GM23338 (cell line): ENCODE measurements around the gene TRMT5. TPM values are rescaled to one million over a fixed set of nuclear protein-coding genes. Genes with fewer than 3 reads are reported as not detected.

Source experiments
- ATAC-seq: fragments of 200-7000 bp; cut with Tn5 transposase; 3 replicates; pipeline ENCODE4 v1.9.1; 2020
- DNase-seq: peaks from one replicate; pipeline ENCODE4 v3.0.0-alpha.2; 2015; ENCODE audit warnings: low spot score
- H2AFZ ChIP-seq: fragments of 200-600 bp; sonication (generic); 2 replicates; pipeline ENCODE4 v1.8.0; 2016; ENCODE audit warnings: antibody characterized with exemption, mild to moderate bottlenecking, moderate library complexity
- H3F3A ChIP-seq: fragments of 200-600 bp; sonication (generic); replicated peaks from 2 replicates; pipeline ENCODE4 v1.8.0; 2017; ENCODE audit warnings: antibody characterized with exemption, mixed run types, low read depth
- H3K27ac ChIP-seq: fragments of 200-600 bp; sonication (generic); 2 replicates; pipeline ENCODE4 v1.6.1; 2016; ENCODE audit warnings: low read depth
- H3K27me3 ChIP-seq: fragments of 200-600 bp; sonication (generic); 2 replicates; pipeline ENCODE4 v1.8.0; 2016; ENCODE audit warnings: mild to moderate bottlenecking, mixed run types, moderate library complexity; ENCODE audit not compliant: insufficient read depth
- H3K36me3 ChIP-seq: fragments of 200-600 bp; sonication (generic); 2 replicates; pipeline ENCODE4 v1.8.0; 2016; ENCODE audit warnings: mild to moderate bottlenecking; ENCODE audit not compliant: insufficient read depth
- H3K4me1 ChIP-seq: fragments of 200-600 bp; sonication (generic); 2 replicates; pipeline ENCODE4 v1.8.0; 2016; ENCODE audit warnings: mild to moderate bottlenecking, moderate library complexity; ENCODE audit not compliant: insufficient read depth
- H3K4me2 ChIP-seq: fragments of 200-600 bp; sonication (generic); 2 replicates; pipeline ENCODE4 v1.7.1; 2017; ENCODE audit warnings: mixed run types
- H3K4me3 ChIP-seq: fragments of 200-600 bp; sonication (generic); 2 replicates; pipeline ENCODE4 v1.6.1; 2016; ENCODE audit warnings: mixed run types
- H3K79me2 ChIP-seq: fragments of 200-600 bp; sonication (generic); replicated peaks from 2 replicates; pipeline ENCODE4 v1.8.0; 2017; ENCODE audit warnings: mild to moderate bottlenecking; ENCODE audit not compliant: insufficient read depth
- H3K9me2 ChIP-seq: fragments of 200-600 bp; sonication (generic); 2 replicates; pipeline ENCODE4 v1.8.0; 2017; ENCODE audit not compliant: insufficient read depth
- H4K20me1 ChIP-seq: fragments of 200-600 bp; sonication (generic); replicated peaks from 2 replicates; pipeline ENCODE4 v1.8.0; 2017; ENCODE audit warnings: mild to moderate bottlenecking; ENCODE audit not compliant: insufficient read depth
- H3K27ac Mint-ChIP-seq: 2 replicates; pipeline ENCODE4 v1.8.0; 2020; ENCODE audit warnings: inconsistent platforms, mild to moderate bottlenecking, moderate library complexity, mixed read lengths
- H3K27me3 Mint-ChIP-seq: 3 replicates; pipeline ENCODE4 v1.8.0; 2022; ENCODE audit warnings: low read depth, mild to moderate bottlenecking, moderate library complexity, mixed read lengths, inconsistent platforms; ENCODE audit not compliant: insufficient read depth, poor library complexity
- H3K36me3 Mint-ChIP-seq: 3 replicates; pipeline ENCODE4 v1.8.0; 2021; ENCODE audit warnings: low read depth, mild to moderate bottlenecking, inconsistent platforms, moderate library complexity, mixed read lengths
- H3K4me1 Mint-ChIP-seq: 3 replicates; pipeline ENCODE4 v1.8.0; 2020; ENCODE audit warnings: mild to moderate bottlenecking, inconsistent platforms, mixed read lengths
- H3K4me3 Mint-ChIP-seq: 3 replicates; pipeline ENCODE4 v1.8.0; 2021; ENCODE audit warnings: moderate library complexity, mild to moderate bottlenecking, inconsistent platforms, mixed read lengths
- H3K9me3 Mint-ChIP-seq: 3 replicates; pipeline ENCODE4 v1.8.0; 2020; ENCODE audit warnings: moderate library complexity, mild to moderate bottlenecking, inconsistent platforms, mixed read lengths
- CREB1 ChIP-seq: fragments of 250-450 bp; sonication (Bioruptor Pico); IDR thresholded peaks from 2 replicates; pipeline ENCODE4 v1.5.0; 2020; ENCODE audit warnings: low read depth, mild to moderate bottlenecking, moderate library complexity
- EZH2 ChIP-seq: fragments of 200-600 bp; sonication (generic); IDR thresholded peaks from one replicate; pipeline ENCODE4 v1.8.0; 2017; ENCODE audit warnings: antibody characterized with exemption, mild to moderate bottlenecking, low read depth; ENCODE audit not compliant: unreplicated experiment
- EZH2phosphoT487 ChIP-seq: fragments of 200-600 bp; sonication (generic); IDR thresholded peaks from one replicate; pipeline ENCODE4 v1.8.1; 2018; ENCODE audit warnings: antibody characterized with exemption; ENCODE audit not compliant: unreplicated experiment
- JUNB ChIP-seq: IDR thresholded peaks from one replicate; pipeline ENCODE4 v1.6.1; 2016; ENCODE audit warnings: antibody characterized with exemption; ENCODE audit not compliant: unreplicated experiment
- NANOG ChIP-seq: IDR thresholded peaks from 2 replicates; pipeline ENCODE4 v1.6.1; 2016; ENCODE audit warnings: antibody characterized with exemption, borderline replicate concordance
- POLR2AphosphoS5 ChIP-seq: IDR thresholded peaks from 2 replicates; pipeline ENCODE4 v1.6.1; 2016; ENCODE audit warnings: antibody characterized with exemption, low read depth
- STAT1 ChIP-seq: IDR thresholded peaks from one replicate; pipeline ENCODE4 v1.6.1; 2016; ENCODE audit warnings: antibody characterized with exemption; ENCODE audit not compliant: unreplicated experiment
- ZNF114 ChIP-seq: fragments of 250-450 bp; sonication (Bioruptor Pico); IDR thresholded peaks from 2 replicates; pipeline ENCODE4 v1.5.0; 2020; ENCODE audit warnings: mild to moderate bottlenecking, moderate library complexity
- ZNF331 ChIP-seq: fragments of 250-450 bp; sonication (Bioruptor Pico); IDR thresholded peaks from 2 replicates; pipeline ENCODE4 v1.5.0; 2020; ENCODE audit warnings: low read depth, mild to moderate bottlenecking, moderate library complexity
- polyA plus RNA-seq: library from polyadenylated mRNA; unstranded; fragments of >200 nt; fragmentation: Nextera tagmentation; extraction: Ambion mirVana; gene quantifications from 2 replicates; pipeline ENCODE4 v1.2.1, GENCODE V29; 2016
- total RNA-seq: library from RNA; depleted of rRNA; stranded (reverse); fragments of >200 nt; shearing (Covaris generic); gene quantifications from 2 replicates; pipeline ENCODE4 v1.2.3, GENCODE V29; 2014
- TF ChIP-seq, protein P1 (sequence below): IDR thresholded peaks from 2 replicates; pipeline ENCODE4 v1.6.1; 2016; ENCODE audit warnings: antibody characterized with exemption
- TF ChIP-seq, protein P2 (sequence below): IDR thresholded peaks from one replicate; pipeline ENCODE4 v1.6.1; 2018; ENCODE audit warnings: antibody characterized with exemption; ENCODE audit not compliant: unreplicated experiment
- TF ChIP-seq, protein P3 (sequence below), 2 experiments: fragments of 200-600 bp in 1 of 2; sonication (generic) in 1 of 2; conservative IDR thresholded peaks; 2 replicates each; pipeline versions ENCODE4 v1.5.1 to v1.6.1; 2016 to 2017; ENCODE audit warnings: antibody characterized with exemption in 2 of 2, low read depth in 2 of 2, mild to moderate bottlenecking in 2 of 2, moderate library complexity in 1 of 2
- TF ChIP-seq, protein P4 (sequence below): fragments of 250-450 bp; sonication (Bioruptor Pico); IDR thresholded peaks from 2 replicates; pipeline ENCODE4 v1.5.0; 2020; ENCODE audit warnings: mild to moderate bottlenecking, moderate library complexity

TRMT5 gene
- total and polyA plus RNA-seq, 2 experiments from 2014 or later = 9.8 to 18.4 TPM

DNA sequence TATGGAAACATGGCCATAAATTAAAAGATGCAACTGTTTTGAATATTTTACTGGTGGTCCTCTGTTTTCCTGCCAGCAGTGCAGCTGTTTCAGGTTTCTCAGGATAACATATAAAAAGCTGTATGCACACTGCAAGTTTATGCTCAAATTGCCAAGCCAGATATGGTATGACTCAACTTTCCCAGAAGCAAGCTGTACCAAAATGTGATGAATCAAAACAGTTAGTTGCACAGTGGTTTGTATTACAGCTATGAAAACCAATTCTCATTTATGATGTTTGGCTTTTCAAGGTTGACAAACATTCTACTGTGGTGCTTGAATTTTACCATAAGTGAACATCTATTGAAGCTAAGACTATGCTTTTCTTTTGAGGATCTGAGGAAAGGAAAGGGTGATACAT lies 15.5 kb downstream of the TRMT5 start:
- Histone ChIP-seq H3K79me2 (no peaks in the 10 kb centered on the region), H3K4me2 (no peak overlapping the region), H3K4me3 (no peak overlapping the region), H3K27ac (no peak overlapping the region), H4K20me1 (no peaks in the 10 kb centered on the region), H3K27me3 (no peaks in the 10 kb centered on the region), H2AFZ (no peak overlapping the region), H3K4me1 (no peaks in the 10 kb centered on the region), H3K9me2 (no peaks in the 10 kb centered on the region), H3F3A (no peaks in the 10 kb centered on the region), H3K36me3 (no peaks in the 10 kb centered on the region)
- Mint-ChIP-seq H3K4me1 (no peaks in the 10 kb centered on the region), H3K36me3 (no peaks in the 10 kb centered on the region), H3K9me3 (no peaks in the 10 kb centered on the region), H3K27me3 (no peaks in the 10 kb centered on the region), H3K27ac (no peak overlapping the region), H3K4me3 (no peak overlapping the region)
- ATAC-seq = no peak
- TF ChIP-seq NANOG = no peak
- TF ChIP-seq ZNF114 = no peak
- TF ChIP-seq, protein P1, sequence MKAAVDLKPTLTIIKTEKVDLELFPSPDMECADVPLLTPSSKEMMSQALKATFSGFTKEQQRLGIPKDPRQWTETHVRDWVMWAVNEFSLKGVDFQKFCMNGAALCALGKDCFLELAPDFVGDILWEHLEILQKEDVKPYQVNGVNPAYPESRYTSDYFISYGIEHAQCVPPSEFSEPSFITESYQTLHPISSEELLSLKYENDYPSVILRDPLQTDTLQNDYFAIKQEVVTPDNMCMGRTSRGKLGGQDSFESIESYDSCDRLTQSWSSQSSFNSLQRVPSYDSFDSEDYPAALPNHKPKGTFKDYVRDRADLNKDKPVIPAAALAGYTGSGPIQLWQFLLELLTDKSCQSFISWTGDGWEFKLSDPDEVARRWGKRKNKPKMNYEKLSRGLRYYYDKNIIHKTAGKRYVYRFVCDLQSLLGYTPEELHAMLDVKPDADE = no peak
- TF ChIP-seq, protein P2, sequence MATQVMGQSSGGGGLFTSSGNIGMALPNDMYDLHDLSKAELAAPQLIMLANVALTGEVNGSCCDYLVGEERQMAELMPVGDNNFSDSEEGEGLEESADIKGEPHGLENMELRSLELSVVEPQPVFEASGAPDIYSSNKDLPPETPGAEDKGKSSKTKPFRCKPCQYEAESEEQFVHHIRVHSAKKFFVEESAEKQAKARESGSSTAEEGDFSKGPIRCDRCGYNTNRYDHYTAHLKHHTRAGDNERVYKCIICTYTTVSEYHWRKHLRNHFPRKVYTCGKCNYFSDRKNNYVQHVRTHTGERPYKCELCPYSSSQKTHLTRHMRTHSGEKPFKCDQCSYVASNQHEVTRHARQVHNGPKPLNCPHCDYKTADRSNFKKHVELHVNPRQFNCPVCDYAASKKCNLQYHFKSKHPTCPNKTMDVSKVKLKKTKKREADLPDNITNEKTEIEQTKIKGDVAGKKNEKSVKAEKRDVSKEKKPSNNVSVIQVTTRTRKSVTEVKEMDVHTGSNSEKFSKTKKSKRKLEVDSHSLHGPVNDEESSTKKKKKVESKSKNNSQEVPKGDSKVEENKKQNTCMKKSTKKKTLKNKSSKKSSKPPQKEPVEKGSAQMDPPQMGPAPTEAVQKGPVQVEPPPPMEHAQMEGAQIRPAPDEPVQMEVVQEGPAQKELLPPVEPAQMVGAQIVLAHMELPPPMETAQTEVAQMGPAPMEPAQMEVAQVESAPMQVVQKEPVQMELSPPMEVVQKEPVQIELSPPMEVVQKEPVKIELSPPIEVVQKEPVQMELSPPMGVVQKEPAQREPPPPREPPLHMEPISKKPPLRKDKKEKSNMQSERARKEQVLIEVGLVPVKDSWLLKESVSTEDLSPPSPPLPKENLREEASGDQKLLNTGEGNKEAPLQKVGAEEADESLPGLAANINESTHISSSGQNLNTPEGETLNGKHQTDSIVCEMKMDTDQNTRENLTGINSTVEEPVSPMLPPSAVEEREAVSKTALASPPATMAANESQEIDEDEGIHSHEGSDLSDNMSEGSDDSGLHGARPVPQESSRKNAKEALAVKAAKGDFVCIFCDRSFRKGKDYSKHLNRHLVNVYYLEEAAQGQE = no peak
- TF ChIP-seq EZH2 = no peak
- TF ChIP-seq, protein P3, sequence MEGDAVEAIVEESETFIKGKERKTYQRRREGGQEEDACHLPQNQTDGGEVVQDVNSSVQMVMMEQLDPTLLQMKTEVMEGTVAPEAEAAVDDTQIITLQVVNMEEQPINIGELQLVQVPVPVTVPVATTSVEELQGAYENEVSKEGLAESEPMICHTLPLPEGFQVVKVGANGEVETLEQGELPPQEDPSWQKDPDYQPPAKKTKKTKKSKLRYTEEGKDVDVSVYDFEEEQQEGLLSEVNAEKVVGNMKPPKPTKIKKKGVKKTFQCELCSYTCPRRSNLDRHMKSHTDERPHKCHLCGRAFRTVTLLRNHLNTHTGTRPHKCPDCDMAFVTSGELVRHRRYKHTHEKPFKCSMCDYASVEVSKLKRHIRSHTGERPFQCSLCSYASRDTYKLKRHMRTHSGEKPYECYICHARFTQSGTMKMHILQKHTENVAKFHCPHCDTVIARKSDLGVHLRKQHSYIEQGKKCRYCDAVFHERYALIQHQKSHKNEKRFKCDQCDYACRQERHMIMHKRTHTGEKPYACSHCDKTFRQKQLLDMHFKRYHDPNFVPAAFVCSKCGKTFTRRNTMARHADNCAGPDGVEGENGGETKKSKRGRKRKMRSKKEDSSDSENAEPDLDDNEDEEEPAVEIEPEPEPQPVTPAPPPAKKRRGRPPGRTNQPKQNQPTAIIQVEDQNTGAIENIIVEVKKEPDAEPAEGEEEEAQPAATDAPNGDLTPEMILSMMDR (conservative IDR thresholded peaks at IDR 0.05; ENCODE audit: low read depth in 2 of 2) = no peak
- TF ChIP-seq CREB1 (CRISPR knock-in tag) = no peak
- TF ChIP-seq POLR2AphosphoS5 = no peak
- TF ChIP-seq JUNB = no peak
- TF ChIP-seq, protein P4, sequence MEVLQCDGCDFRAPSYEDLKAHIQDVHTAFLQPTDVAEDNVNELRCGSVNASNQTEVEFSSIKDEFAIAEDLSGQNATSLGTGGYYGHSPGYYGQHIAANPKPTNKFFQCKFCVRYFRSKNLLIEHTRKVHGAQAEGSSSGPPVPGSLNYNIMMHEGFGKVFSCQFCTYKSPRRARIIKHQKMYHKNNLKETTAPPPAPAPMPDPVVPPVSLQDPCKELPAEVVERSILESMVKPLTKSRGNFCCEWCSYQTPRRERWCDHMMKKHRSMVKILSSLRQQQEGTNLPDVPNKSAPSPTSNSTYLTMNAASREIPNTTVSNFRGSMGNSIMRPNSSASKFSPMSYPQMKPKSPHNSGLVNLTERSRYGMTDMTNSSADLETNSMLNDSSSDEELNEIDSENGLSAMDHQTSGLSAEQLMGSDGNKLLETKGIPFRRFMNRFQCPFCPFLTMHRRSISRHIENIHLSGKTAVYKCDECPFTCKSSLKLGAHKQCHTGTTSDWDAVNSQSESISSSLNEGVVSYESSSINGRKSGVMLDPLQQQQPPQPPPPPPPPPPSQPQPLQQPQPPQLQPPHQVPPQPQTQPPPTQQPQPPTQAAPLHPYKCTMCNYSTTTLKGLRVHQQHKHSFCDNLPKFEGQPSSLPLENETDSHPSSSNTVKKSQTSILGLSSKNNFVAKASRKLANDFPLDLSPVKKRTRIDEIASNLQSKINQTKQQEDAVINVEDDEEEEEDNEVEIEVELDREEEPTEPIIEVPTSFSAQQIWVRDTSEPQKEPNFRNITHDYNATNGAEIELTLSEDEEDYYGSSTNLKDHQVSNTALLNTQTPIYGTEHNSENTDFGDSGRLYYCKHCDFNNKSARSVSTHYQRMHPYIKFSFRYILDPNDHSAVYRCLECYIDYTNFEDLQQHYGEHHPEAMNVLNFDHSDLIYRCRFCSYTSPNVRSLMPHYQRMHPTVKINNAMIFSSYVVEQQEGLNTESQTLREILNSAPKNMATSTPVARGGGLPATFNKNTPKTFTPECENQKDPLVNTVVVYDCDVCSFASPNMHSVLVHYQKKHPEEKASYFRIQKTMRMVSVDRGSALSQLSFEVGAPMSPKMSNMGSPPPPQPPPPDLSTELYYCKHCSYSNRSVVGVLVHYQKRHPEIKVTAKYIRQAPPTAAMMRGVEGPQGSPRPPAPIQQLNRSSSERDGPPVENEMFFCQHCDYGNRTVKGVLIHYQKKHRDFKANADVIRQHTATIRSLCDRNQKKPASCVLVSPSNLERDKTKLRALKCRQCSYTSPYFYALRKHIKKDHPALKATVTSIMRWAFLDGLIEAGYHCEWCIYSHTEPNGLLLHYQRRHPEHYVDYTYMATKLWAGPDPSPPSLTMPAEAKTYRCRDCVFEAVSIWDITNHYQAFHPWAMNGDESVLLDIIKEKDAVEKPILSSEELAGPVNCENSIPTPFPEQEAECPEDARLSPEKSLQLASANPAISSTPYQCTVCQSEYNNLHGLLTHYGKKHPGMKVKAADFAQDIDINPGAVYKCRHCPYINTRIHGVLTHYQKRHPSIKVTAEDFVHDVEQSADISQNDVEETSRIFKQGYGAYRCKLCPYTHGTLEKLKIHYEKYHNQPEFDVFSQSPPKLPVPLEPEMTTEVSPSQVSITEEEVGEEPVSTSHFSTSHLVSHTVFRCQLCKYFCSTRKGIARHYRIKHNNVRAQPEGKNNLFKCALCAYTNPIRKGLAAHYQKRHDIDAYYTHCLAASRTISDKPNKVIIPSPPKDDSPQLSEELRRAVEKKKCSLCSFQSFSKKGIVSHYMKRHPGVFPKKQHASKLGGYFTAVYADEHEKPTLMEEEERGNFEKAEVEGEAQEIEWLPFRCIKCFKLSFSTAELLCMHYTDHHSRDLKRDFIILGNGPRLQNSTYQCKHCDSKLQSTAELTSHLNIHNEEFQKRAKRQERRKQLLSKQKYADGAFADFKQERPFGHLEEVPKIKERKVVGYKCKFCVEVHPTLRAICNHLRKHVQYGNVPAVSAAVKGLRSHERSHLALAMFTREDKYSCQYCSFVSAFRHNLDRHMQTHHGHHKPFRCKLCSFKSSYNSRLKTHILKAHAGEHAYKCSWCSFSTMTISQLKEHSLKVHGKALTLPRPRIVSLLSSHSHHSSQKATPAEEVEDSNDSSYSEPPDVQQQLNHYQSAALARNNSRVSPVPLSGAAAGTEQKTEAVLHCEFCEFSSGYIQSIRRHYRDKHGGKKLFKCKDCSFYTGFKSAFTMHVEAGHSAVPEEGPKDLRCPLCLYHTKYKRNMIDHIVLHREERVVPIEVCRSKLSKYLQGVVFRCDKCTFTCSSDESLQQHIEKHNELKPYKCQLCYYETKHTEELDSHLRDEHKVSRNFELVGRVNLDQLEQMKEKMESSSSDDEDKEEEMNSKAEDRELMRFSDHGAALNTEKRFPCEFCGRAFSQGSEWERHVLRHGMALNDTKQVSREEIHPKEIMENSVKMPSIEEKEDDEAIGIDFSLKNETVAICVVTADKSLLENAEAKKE (CRISPR knock-in tag) = no peak
- TF ChIP-seq EZH2phosphoT487 = no peak
- no peak for TF ChIP-seq STAT1
- no peak for TF ChIP-seq ZNF331 (CRISPR knock-in tag)
- no peak for DNase-seq
